PFSK-1 (cell line): ENCODE data around the gene GMDS.

Experiments
- FOXP2 ChIP-seq: optimal IDR thresholded peaks from 2 replicates; pipeline ENCODE3; 2011; ENCODE audit warnings: borderline replicate concordance, control low read depth, inconsistent platforms; ENCODE audit not compliant: insufficient read depth; ENCODE audit errors: extremely low read length, extremely low read depth
- POLR2AphosphoS5 ChIP-seq: IDR thresholded peaks from 2 replicates; pipeline ENCODE4 v1.6.1; 2012; ENCODE audit warnings: low read depth, mild to moderate bottlenecking, control low read depth, low read length, moderate library complexity
- SIN3A ChIP-seq: IDR thresholded peaks from 2 replicates; pipeline ENCODE4 v1.6.1; 2012; ENCODE audit warnings: mild to moderate bottlenecking, low read length, moderate library complexity, borderline replicate concordance; ENCODE audit not compliant: insufficient read depth
- TAF1 ChIP-seq: IDR thresholded peaks from 2 replicates; pipeline ENCODE4 v1.6.1; 2012; ENCODE audit warnings: low read length, control low read depth, borderline replicate concordance; ENCODE audit not compliant: insufficient read depth

GRCh38 chr6:1716868-1717267 is 528.5 kb downstream of the GMDS start:
- TF ChIP-seq POLR2AphosphoS5 (no peak), FOXP2 (no peak), TAF1 (no peak), SIN3A (no peak)
